BLaER1 (cell line): Measurements from ENCODE around the gene CYGB.

Source experiments
- H3K27ac ChIP-seq: shearing (Covaris generic); formaldehyde crosslinking; 2 replicates; pipeline ENCODE4 v1.8.1; 2022
- H3K27me3 ChIP-seq: shearing (Covaris generic); formaldehyde crosslinking; 2 replicates; pipeline ENCODE4 v1.8.1; 2022
- H3K36me3 ChIP-seq: shearing (Covaris generic); formaldehyde crosslinking; 2 replicates; pipeline ENCODE4 v1.8.1; 2022
- H3K4me1 ChIP-seq: shearing (Covaris generic); formaldehyde crosslinking; 2 replicates; pipeline ENCODE4 v1.8.1; 2022
- H3K4me2 ChIP-seq: shearing (Covaris generic); formaldehyde crosslinking; 2 replicates; pipeline ENCODE4 v1.8.1; 2022
- H3K4me3 ChIP-seq: shearing (Covaris generic); formaldehyde crosslinking; 2 replicates; pipeline ENCODE4 v1.8.1; 2022
- H3K9ac ChIP-seq: shearing (Covaris generic); formaldehyde crosslinking; 2 replicates; pipeline ENCODE4 v1.8.1; 2022
- H3K9me3 ChIP-seq: shearing (Covaris generic); formaldehyde crosslinking; 2 replicates; pipeline ENCODE4 v1.8.1; 2022
- H4K20me1 ChIP-seq: shearing (Covaris generic); formaldehyde crosslinking; 2 replicates; pipeline ENCODE4 v1.8.1; 2022
- Cebpa-rat ChIP-seq: shearing (Covaris generic); IDR thresholded peaks from 2 replicates; pipeline ENCODE4 v1.8.1; 2022

CYGB gene

DNA sequence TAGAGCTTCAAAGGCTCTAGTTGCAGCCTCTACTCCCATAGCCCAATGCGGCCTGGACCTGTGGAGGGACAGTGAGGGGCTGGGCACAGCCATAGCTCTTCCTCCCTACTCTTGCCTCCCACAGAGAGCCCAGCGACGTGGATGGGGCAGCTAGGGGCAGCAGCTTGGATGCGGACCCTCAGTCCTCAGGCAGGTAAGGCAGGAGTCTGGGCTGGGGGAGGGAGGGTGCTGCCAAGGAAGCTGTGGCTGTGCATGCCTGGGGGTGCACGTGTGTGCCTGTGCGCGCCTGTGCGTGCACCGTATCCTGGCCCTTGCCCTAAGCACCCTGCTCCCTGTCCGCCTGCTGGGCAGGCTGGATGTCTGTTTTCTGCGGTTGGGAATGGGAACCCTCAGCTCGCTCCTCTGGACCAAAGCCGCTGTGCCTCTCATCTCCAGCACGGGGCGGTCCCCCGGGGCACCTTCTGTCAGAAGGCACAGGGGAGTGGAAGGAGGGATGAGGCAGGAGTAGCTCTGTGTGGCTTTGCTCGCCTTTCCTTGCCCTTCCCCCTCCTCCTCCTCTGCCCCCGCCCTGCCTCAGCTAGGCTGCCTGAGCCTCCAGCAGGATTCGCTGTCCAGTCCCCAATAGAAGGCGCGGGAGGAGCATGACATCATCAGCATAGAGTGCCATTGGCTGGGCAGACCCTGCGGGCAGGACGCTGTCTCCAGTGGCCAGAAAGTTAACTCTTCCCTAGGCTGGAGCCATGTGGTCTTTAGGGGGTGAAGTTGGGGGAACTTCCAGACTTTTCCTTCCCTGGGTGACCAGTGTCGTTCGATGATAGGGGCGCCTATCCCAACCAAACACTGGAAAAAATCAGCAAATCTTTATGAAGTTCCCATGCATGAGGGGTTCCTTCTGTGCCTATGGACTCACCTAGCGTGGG, 3.1 kb upstream of the CYGB start:
- Histone ChIP-seq H3K4me2 (peak overlapping the region; percentile 91), H3K27me3 (peaks cover 81% of the 10 kb centered on the region), H4K20me1 (no peaks in the 10 kb centered on the region), H3K36me3 (no peaks in the 10 kb centered on the region), H3K9ac (peak overlapping the region; percentile 32; the same call in 1 of the 2 replicates), H3K9me3 (no peaks in the 10 kb centered on the region), H3K27ac (no peak overlapping the region), H3K4me3 (peak overlapping the region; percentile 37; the same call in 1 of the 2 replicates), H3K4me1 (peaks cover 97% of the 10 kb centered on the region)
- no peak for TF ChIP-seq Cebpa-rat

DNA sequence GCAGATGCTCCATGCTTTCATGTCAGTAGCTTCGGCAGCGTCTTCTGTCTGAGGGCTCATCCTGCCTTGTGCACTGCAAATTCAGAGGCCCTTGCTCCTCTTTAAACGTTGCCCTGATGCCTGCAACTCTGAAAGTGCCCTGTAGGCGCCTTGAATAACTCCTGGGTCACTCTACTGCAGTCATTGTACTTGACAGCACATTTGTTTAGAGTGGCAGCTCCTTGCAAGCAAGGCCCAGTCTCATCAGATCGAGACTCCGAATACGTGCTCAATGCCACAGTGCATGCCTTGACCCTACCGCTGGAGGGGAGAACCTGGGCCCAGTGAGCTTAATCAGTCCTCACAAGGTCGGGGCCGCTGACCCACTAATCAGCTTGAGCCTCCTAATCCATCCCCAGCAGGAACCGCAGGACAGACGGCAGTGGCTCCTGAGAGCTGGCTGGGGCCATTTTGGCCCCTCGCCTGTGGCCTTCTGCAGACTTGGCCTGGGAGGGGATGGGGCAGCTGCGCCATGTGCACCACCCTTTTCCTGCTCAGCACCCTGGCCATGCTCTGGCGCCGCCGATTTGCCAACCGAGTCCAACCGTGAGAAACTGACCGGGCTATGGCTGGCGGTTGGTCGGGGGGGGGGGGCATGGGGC, 2.2 kb upstream of the CYGB start, which contains the start of gene PRCD:
Gene PRCD, plus strand, starts transcription at position 414 of the 641 bp plus-strand sequence. Its CDS starts 98 bp downstream, at position 512.
- Histone ChIP-seq H3K36me3 (no peaks in the 10 kb centered on the region), H3K9ac (peak within 1 kb of the TSS; percentile 32; the same call in 1 of the 2 replicates), H3K4me3 (peak within 1 kb of the TSS; percentile 70), H3K4me1 (peaks cover 97% of the 10 kb centered on the region), H3K27ac (no peak within 1 kb of the TSS), H4K20me1 (no peaks in the 10 kb centered on the region), H3K9me3 (no peaks in the 10 kb centered on the region), H3K4me2 (peak within 1 kb of the TSS; percentile 98), H3K27me3 (peaks cover 74% of the 10 kb centered on the region)
- no peak for TF ChIP-seq Cebpa-rat

DNA sequence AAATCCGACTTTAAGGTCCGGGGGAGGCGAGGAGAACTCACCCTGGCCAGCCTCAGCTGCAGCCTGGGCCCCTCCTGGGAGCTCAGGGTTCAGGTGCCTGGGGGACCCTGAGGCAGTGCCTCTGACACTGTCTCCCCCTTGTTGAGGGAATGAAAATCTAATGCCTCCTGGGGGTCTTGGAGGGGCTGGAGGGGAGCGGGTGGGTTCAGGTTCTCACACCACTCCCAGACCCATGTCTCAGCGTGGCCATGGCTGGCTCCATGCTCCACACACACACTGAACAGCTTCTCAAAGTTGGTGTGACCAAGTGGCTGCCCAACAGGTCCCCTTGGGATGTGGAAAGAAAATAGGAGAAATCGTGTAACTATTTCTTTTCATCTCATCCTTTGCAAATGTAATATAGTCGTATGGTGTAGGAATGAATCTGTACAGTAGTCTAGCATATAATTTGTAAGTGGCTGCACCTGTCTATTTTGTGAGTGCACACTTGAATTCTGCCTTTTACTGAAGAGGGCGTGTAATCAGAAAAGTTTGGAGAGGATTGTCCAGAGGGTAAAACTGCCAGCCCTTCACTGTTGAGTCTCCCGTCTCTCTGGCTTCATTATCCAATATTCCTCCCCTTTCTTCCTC, 1.5 kb upstream of the CYGB start:
- no peak overlapping the region for H3K9ac ChIP-seq
- H3K4me2 ChIP-seq: peak overlapping the region; percentile 98
- H4K20me1 ChIP-seq: no peaks in the 10 kb centered on the region
- H3K4me1 ChIP-seq: peaks cover 97% of the 10 kb centered on the region
- no peaks in the 10 kb centered on the region for H3K9me3 ChIP-seq
- H3K27me3 ChIP-seq: peaks cover 67% of the 10 kb centered on the region
- H3K4me3 ChIP-seq: peak overlapping the region; percentile 70
- no peak overlapping the region for H3K27ac ChIP-seq
- TF ChIP-seq Cebpa-rat: no peak
- H3K36me3 ChIP-seq: no peaks in the 10 kb centered on the region

DNA sequence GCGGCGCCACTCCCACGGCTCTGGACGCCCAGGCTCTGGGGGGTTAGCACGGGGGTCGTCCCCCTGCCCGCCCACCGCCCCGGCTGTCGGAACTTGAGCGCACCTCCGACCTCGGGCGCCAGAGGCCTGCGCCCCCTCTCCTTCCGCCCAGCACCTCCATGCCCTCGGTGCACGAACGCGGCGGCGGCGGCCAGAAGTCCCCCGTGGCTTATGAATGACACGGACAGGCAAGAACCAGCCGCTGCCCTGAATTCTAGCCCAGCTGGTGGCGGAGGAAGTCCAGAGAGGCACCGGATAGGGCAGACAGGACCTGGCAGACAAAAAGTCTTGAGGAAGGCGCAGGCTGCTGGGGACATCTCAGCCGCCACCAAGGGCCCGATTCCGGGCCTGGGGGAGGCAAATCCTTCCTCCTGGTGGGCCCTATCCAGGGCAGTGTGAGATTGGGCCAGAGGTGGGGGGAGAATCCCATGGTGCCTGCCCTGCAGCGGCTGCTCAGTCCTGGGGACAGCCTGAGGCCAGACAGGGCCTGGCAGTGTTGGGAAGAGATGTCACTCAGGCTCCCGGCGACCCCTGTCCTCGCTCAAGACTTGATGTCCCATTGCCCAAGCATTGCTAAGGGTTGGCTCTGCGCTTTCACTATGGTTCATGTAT, 897 bp upstream of the CYGB start:
- Histone ChIP-seq H3K36me3 (no peaks in the 10 kb centered on the region), H3K4me3 (peak overlapping the region; percentile 70), H3K9me3 (no peaks in the 10 kb centered on the region), H3K4me2 (peak overlapping the region; percentile 98), H3K27ac (peak overlapping the region; percentile 83), H4K20me1 (no peaks in the 10 kb centered on the region), H3K4me1 (peaks cover 90% of the 10 kb centered on the region), H3K27me3 (peaks cover 60% of the 10 kb centered on the region), H3K9ac (peak overlapping the region; percentile 81)
- no peak for TF ChIP-seq Cebpa-rat

DNA sequence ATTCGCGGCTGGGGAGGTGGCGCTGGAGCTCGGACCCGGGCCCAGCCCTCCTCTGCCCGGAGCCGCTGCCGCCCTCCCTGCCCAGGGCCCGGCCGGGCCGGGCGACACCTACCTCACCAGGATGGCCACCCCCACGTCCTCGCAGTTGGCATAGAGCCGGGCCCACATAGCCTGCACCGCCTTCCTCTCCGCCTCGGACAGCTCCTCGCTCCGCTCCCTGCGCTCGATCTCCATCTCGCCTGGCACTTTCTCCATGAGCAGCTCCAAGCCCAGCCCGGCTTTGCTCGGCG, 276 bp downstream of the CYGB start:
- Histone ChIP-seq H3K9ac (no peak overlapping the region), H3K4me1 (peaks cover 78% of the 10 kb centered on the region), H3K27me3 (peaks cover 48% of the 10 kb centered on the region), H3K4me2 (peak overlapping the region; percentile 98), H3K9me3 (no peaks in the 10 kb centered on the region), H4K20me1 (no peaks in the 10 kb centered on the region), H3K4me3 (peak overlapping the region; percentile 70; the same call in 1 of the 2 replicates), H3K27ac (no peak overlapping the region), H3K36me3 (no peaks in the 10 kb centered on the region)
- TF ChIP-seq Cebpa-rat: no peak

DNA sequence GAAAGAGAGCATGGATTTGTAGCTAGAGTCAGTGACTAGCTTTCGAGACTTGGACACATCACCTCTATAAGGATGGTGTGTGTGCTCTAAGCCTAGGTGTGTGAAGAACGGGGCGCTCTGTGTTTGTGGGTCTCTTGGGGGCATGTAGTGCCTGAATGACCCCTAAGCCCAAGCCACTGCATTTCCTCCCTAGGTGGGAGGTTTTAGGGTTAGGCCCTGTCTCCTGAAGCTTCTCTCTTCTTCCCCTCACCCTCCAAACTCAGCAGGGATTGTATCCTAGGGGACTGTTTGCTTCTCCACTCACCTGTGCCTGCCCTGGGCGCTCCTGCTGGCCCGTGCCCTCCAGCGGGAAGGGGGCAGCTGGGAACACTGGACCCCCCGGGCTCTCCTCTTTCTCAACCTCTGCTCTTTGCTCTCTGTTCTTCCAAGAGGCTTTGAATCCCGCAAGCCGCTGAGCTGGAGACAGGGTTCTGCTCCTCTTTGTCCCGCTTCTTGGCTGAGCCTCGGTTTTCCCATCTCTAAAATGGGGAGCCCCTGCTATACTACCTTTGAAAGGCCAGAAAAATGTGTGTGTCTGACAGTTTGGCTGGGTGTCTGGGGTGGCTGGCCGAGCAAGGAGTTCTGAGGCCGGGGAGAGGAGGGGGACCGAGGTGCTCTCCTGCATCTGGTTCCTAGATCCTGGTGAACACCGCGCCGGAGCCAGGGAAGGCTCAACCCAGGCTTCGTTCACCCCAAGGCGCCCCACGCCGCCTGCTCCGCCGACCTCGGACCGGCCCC, 810 bp downstream of the CYGB start:
- H3K4me1 ChIP-seq: peaks cover 75% of the 10 kb centered on the region
- no peak for TF ChIP-seq Cebpa-rat
- no peaks in the 10 kb centered on the region for H3K9me3 ChIP-seq
- no peaks in the 10 kb centered on the region for H3K36me3 ChIP-seq
- H3K9ac ChIP-seq: no peak overlapping the region
- peak overlapping the region; percentile 70; the same call in 1 of the 2 replicates for H3K4me3 ChIP-seq
- no peaks in the 10 kb centered on the region for H4K20me1 ChIP-seq
- H3K27ac ChIP-seq: no peak overlapping the region
- peak overlapping the region; percentile 98 for H3K4me2 ChIP-seq
- peaks cover 45% of the 10 kb centered on the region for H3K27me3 ChIP-seq

DNA sequence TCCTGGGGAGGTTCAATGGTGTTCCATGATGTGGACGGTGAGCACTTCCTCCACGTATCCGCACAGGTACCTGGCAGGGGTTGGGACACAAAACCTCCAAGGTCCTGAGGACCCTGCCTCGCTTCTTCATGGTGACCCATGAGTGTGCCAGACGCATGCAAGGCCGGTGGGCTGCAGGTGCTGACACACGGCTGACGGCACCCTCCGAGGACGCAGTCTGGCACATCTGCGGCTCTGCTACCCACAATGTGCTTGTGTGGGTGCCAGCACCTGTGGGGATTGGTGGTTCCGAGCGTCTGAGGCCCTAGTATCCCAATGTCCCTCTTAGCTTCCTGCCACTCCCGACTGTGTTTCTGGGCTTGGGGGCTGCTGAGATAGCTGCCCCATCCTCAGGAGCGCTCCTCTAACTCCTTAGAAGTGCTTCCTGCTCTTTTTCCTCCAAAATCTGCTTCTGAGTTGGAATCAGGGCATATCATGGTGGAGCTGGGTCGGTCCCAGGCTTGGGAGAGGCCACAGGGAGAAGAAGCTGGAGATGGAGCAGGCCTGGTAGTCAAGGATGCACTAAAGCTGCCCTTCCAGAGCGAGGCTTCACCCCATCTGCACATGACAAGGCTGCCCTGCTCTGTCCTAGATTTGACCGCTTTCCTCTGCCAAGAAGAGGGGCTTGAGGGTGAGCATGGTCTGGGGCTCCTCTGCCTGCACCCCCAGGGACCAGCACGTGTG, 1.6 kb downstream of the CYGB start:
- Histone ChIP-seq H3K27me3 (peaks cover 45% of the 10 kb centered on the region), H4K20me1 (no peaks in the 10 kb centered on the region), H3K4me1 (peaks cover 75% of the 10 kb centered on the region), H3K4me2 (peak overlapping the region; percentile 98), H3K36me3 (no peaks in the 10 kb centered on the region), H3K9ac (peak overlapping the region; percentile 65; the same call in 1 of the 2 replicates), H3K27ac (peak overlapping the region; percentile 69), H3K4me3 (no peak overlapping the region), H3K9me3 (no peaks in the 10 kb centered on the region)
- no peak for TF ChIP-seq Cebpa-rat
